H1 (cell line): ENCODE data around the gene SCRG1. TPM values are rescaled to one million over a fixed set of nuclear protein-coding genes. Genes with fewer than 3 reads are reported as not detected.

ENCODE experiments used
- CTCF ChIA-PET: fragments of 300-600 bp; sonication (Branson Sonifier 250); formaldehyde crosslinking; loops from one replicate; lab custom pipeline; 2021; ENCODE audit not compliant: partially characterized antibody; lab: Charles Lee
- POLR2A ChIA-PET: fragments of 300-600 bp; sonication (Branson Sonifier 250); formaldehyde crosslinking; loops from one replicate; lab custom pipeline; 2021; ENCODE audit warnings: inconsistent platforms; ENCODE audit not compliant: partially characterized antibody; lab: Charles Lee
- DNase-seq, 2 experiments: peaks; one replicate each; pipeline versions ENCODE4 v3.0.0 to v3.0.0-alpha.2; 2010 to 2022; ENCODE audit warnings: low spot score in 2 of 2, low read depth in 1 of 2, mixed read lengths in 1 of 2
- FAIRE-seq: peaks from 2 replicates; lab custom pipeline; 2011; peaks lifted over from hg19 to GRCh38; lab: Jason Lieb, UNC
- H2AFZ ChIP-seq: 2 replicates; pipeline ENCODE4 v1.8.1; 2012; ENCODE audit warnings: low read length, inconsistent platforms
- H2AK5ac ChIP-seq: 2 replicates; pipeline ENCODE4 v1.6.1; 2013; ENCODE audit warnings: low read depth, low read length
- H2BK120ac ChIP-seq: replicated peaks from 2 replicates; pipeline ENCODE3; 2013; ENCODE audit warnings: low read depth, low read length, inconsistent platforms
- H2BK12ac ChIP-seq: 2 replicates; pipeline ENCODE4 v1.6.1; 2013; ENCODE audit warnings: low read depth, low read length
- H2BK15ac ChIP-seq: 2 replicates; pipeline ENCODE4 v1.6.1; 2013; ENCODE audit warnings: low read length
- H2BK20ac ChIP-seq: 2 replicates; pipeline ENCODE4 v1.6.1; 2013; ENCODE audit warnings: low read length
- H2BK5ac ChIP-seq: 2 replicates; pipeline ENCODE4 v1.6.1; 2013; ENCODE audit warnings: low read depth, low read length
- H3K14ac ChIP-seq: 2 replicates; pipeline ENCODE4 v1.6.1; 2013; ENCODE audit warnings: inconsistent platforms; ENCODE audit not compliant: insufficient read length
- H3K18ac ChIP-seq: 2 replicates; pipeline ENCODE4 v1.6.1; 2013; ENCODE audit warnings: low read length; ENCODE audit errors: extremely low read depth
- H3K23ac ChIP-seq: 2 replicates; pipeline ENCODE4 v1.6.1; 2013; ENCODE audit warnings: inconsistent platforms; ENCODE audit not compliant: insufficient read length
- H3K23me2 ChIP-seq: 2 replicates; pipeline ENCODE4 v1.6.1; 2013; ENCODE audit warnings: low read depth, low read length
- H3K27ac ChIP-seq: 2 replicates; pipeline ENCODE4 v1.6.1; 2011; ENCODE audit warnings: low read depth, low read length, inconsistent platforms
- H3K27me3 ChIP-seq, 4 experiments: replicated peaks in 1 of 4; 1 replicate in 1 of 4; 2 replicates in 3 of 4; pipeline versions ENCODE4 v1.6.1 to v1.8.1; 2011 to 2013; ENCODE audit warnings: low read length in 3 of 4, mild to moderate bottlenecking in 3 of 4, inconsistent platforms in 2 of 4, mixed read lengths in 2 of 4, moderate library complexity in 1 of 4; ENCODE audit not compliant: control insufficient read depth in 3 of 4, insufficient read depth in 3 of 4; ENCODE audit errors: extremely low read depth in 1 of 4
- H3K36me3 ChIP-seq, 4 experiments: 2 replicates each; pipeline versions ENCODE4 v1.6.1 to v1.8.1; 2011 to 2013; ENCODE audit warnings: mild to moderate bottlenecking in 4 of 4, low read length in 3 of 4, moderate library complexity in 2 of 4, control low read depth in 1 of 4, inconsistent platforms in 1 of 4; ENCODE audit not compliant: insufficient read depth in 4 of 4, control insufficient read depth in 2 of 4
- H3K4ac ChIP-seq: replicated peaks from 2 replicates; pipeline ENCODE3; 2013; ENCODE audit warnings: low read length, low read depth, mixed read lengths, inconsistent platforms; ENCODE audit not compliant: insufficient read length
- H3K4me1 ChIP-seq, 4 experiments: replicated peaks in 1 of 4; 1 replicate in 1 of 4; 2 replicates in 3 of 4; pipeline versions ENCODE4 v1.6.1 to v1.8.1; 2011 to 2013; ENCODE audit warnings: low read length in 3 of 4, inconsistent platforms in 2 of 4, mixed read lengths in 1 of 4; ENCODE audit not compliant: insufficient read depth in 4 of 4, control insufficient read depth in 3 of 4
- H3K4me2 ChIP-seq, 2 experiments: 2 replicates each; pipeline versions ENCODE4 v1.6.1 to v1.8.1; 2011 to 2013; ENCODE audit warnings: low read depth in 2 of 2, low read length in 2 of 2, control low read depth in 1 of 2, inconsistent platforms in 1 of 2, mild to moderate bottlenecking in 1 of 2; ENCODE audit not compliant: insufficient read depth in 1 of 2
- H3K4me3 ChIP-seq, 4 experiments: fragments of 200-600, 300-600 bp in 1 of 4; sonication (generic), shearing (Covaris generic), sonication (Bioruptor Twin) in 1 of 4; 2 replicates each; pipeline versions ENCODE4 v1.5.1 to v1.8.1; 2011 to 2016; ENCODE audit warnings: low read length in 4 of 4, low read depth in 3 of 4, control low read depth in 2 of 4, inconsistent platforms in 2 of 4, mild to moderate bottlenecking in 2 of 4, mixed read lengths in 1 of 4, moderate library complexity in 1 of 4; ENCODE audit not compliant: insufficient read depth in 2 of 4; ENCODE audit errors: extremely low read depth in 1 of 4
- H3K56ac ChIP-seq: replicated peaks from 2 replicates; pipeline ENCODE3; 2013; ENCODE audit warnings: low read depth, mild to moderate bottlenecking, mixed read lengths, low read length, inconsistent platforms; ENCODE audit not compliant: insufficient read length
- H3K79me1 ChIP-seq: 2 replicates; pipeline ENCODE4 v1.6.1; 2013; ENCODE audit warnings: low read depth, low read length, control low read depth
- H3K79me2 ChIP-seq, 2 experiments: 2 replicates each; pipeline versions ENCODE4 v1.6.1 to v1.8.1; 2012 to 2013; ENCODE audit warnings: low read length in 2 of 2, mild to moderate bottlenecking in 2 of 2, inconsistent platforms in 1 of 2; ENCODE audit not compliant: insufficient read depth in 2 of 2, control insufficient read depth in 1 of 2
- H3K9ac ChIP-seq, 4 experiments: replicated peaks in 1 of 4; 1 replicate in 1 of 4; 2 replicates in 3 of 4; pipeline versions ENCODE4 v1.6.1 to v1.8.1; 2011 to 2013; ENCODE audit warnings: low read depth in 3 of 4, low read length in 3 of 4, control low read depth in 2 of 4, mild to moderate bottlenecking in 2 of 4, moderate library complexity in 2 of 4, inconsistent platforms in 1 of 4; ENCODE audit errors: extremely low read depth in 1 of 4
- H3K9me3 ChIP-seq, 2 experiments: 2 replicates each; pipeline versions ENCODE4 v1.6.1 to v1.8.1; 2012 to 2013; ENCODE audit warnings: mild to moderate bottlenecking in 2 of 2, moderate library complexity in 2 of 2, control low read depth in 1 of 2, inconsistent platforms in 1 of 2, low read depth in 1 of 2, low read length in 1 of 2, mixed read lengths in 1 of 2; ENCODE audit not compliant: insufficient read depth in 2 of 2
- H4K20me1 ChIP-seq, 2 experiments: replicated peaks in 1 of 2; 2 replicates each; pipeline versions ENCODE3 to v1.8.1; 2011 to 2013; ENCODE audit warnings: inconsistent platforms in 2 of 2, low read length in 2 of 2, mild to moderate bottlenecking in 1 of 2; ENCODE audit not compliant: insufficient read depth in 2 of 2, control insufficient read depth in 1 of 2
- H4K5ac ChIP-seq: 2 replicates; pipeline ENCODE4 v1.6.1; 2013; ENCODE audit warnings: low read length, low read depth, mixed read lengths, inconsistent platforms; ENCODE audit not compliant: insufficient read length
- H4K8ac ChIP-seq: 2 replicates; pipeline ENCODE4 v1.8.0; 2013; ENCODE audit warnings: mild to moderate bottlenecking, moderate library complexity, low read length, inconsistent platforms; ENCODE audit not compliant: insufficient read depth; ENCODE audit errors: extremely low read depth
- H4K91ac ChIP-seq: replicated peaks from 2 replicates; pipeline ENCODE3; 2013; ENCODE audit warnings: low read length, mixed read lengths, inconsistent platforms; ENCODE audit not compliant: insufficient read length
- BACH1 ChIP-seq: IDR thresholded peaks from 2 replicates; pipeline ENCODE4 v1.6.1; 2012; ENCODE audit warnings: low read length, improper control_type of control experiment
- CREB1 ChIP-seq: IDR thresholded peaks from 2 replicates; pipeline ENCODE4 v1.6.1; 2012; ENCODE audit warnings: inconsistent platforms
- CTBP2 ChIP-seq: IDR thresholded peaks from 2 replicates; pipeline ENCODE4 v1.7.0; 2011; ENCODE audit warnings: borderline replicate concordance, mild to moderate bottlenecking, moderate library complexity, mixed read lengths, low read length; ENCODE audit not compliant: insufficient read depth, insufficient read length
- EGR1 ChIP-seq: IDR thresholded peaks from 2 replicates; pipeline ENCODE4 v1.6.1; 2011; ENCODE audit warnings: low read depth, low read length, borderline replicate concordance
- KDM1A ChIP-seq: fragments of 200-600, 300-600 bp; sonication (generic); IDR thresholded peaks from 2 replicates; pipeline ENCODE4 v1.7.1; 2016; ENCODE audit warnings: mild to moderate bottlenecking, low read length, borderline replicate concordance
- POU5F1 ChIP-seq: IDR thresholded peaks from 2 replicates; pipeline ENCODE4 v1.6.1; 2011; ENCODE audit warnings: low read depth, mild to moderate bottlenecking, low read length, moderate library complexity
- RNF2 ChIP-seq: fragments of 200-900, 300-1000 bp; sonication (generic); IDR thresholded peaks from 2 replicates; pipeline ENCODE4 v1.7.1; 2016; ENCODE audit warnings: borderline replicate concordance, low read depth, mild to moderate bottlenecking, antibody characterized with exemption, low read length; ENCODE audit not compliant: poor library complexity, severe bottlenecking; ENCODE audit errors: missing control alignments
- SIRT6 ChIP-seq: IDR thresholded peaks from one replicate; pipeline ENCODE4 v1.7.1; 2012; ENCODE audit warnings: low read length, inconsistent platforms
- SP4 ChIP-seq: IDR thresholded peaks from 2 replicates; pipeline ENCODE4 v1.6.1; 2012; ENCODE audit warnings: low read length, inconsistent platforms
- SRF ChIP-seq: IDR thresholded peaks from 2 replicates; pipeline ENCODE4 v1.6.1; 2011; ENCODE audit warnings: mild to moderate bottlenecking, low read depth, low read length, moderate library complexity
- SUZ12 ChIP-seq: fragments of 200-600 bp; sonication (generic); IDR thresholded peaks from 2 replicates; pipeline ENCODE4 v1.6.1; 2012; ENCODE audit warnings: mild to moderate bottlenecking, inconsistent platforms, low read length, moderate library complexity, mixed read lengths
- TBP ChIP-seq: IDR thresholded peaks from 2 replicates; pipeline ENCODE4 v1.6.1; 2011; ENCODE audit warnings: low read depth, low read length, improper control_type of control experiment
- WGBS, 2 experiments: shearing (Covaris generic) in 1 of 2; methylation state at CpG; one replicate each; pipeline versions ENCODE4 v1.1.6 to v1.1.7; 2013 to 2015; ENCODE audit warnings: low lambda C conversion rate in 2 of 2, mixed read lengths in 2 of 2, inconsistent platforms in 1 of 2, low coverage in 1 of 2, missing lambda C conversion rate in 1 of 2; ENCODE audit not compliant: insufficient replicate concordance in 2 of 2, insufficient coverage in 1 of 2, insufficient read length in 1 of 2; ENCODE audit errors: extremely low coverage in 1 of 2, missing lambda C conversion rate in 1 of 2; 5-methylcytosine and 5-hydroxymethylcytosine counted together
- polyA plus RNA-seq, 7 experiments: library from polyadenylated mRNA; depleted of rRNA in 3 of 7; stranded (reverse) in 5 of 7; unstranded in 2 of 7; fragments of >200 nt in 5 of 7; fragments of 200-250 nt in 2 of 7; gene quantifications; 1 replicate in 5 of 7; 2 replicates in 1 of 7; 4 replicates in 1 of 7; pipeline versions ENCODE4 v1.2.1 to v1.2.3, GENCODE V29; 2011 to 2013; ENCODE audit warnings: missing spikeins in 2 of 7, mixed read lengths in 2 of 7
- total RNA-seq: library from RNA; stranded (reverse); fragmentation: NEBNext Ultra II Directional; extraction: Animal tissue kit (Norgen Biotek cat#: 25700); gene quantifications from 2 replicates; pipeline ENCODE4 v1.2.1, GENCODE V29; 2021

SCRG1 gene
- total and polyA plus RNA-seq, 2 of the 8 experiments (the other 6 are each of a cell fraction or from before 2014, with no cell fraction given) = not detected

GRCh38 chr4:173413036-173413435 is 14.1 kb upstream of the SCRG1 start:
- Histone ChIP-seq H2BK20ac (no peak overlapping the region), H3K14ac (no peak overlapping the region), H4K8ac (no peak overlapping the region), H2AFZ (no peak overlapping the region), H2AK5ac (no peak overlapping the region), H3K56ac (no peak overlapping the region), H2BK15ac (no peak overlapping the region), H4K20me1 (peaks cover 0 to 3% of the 10 kb centered on the region in 2 experiments), H3K9ac (no peak overlapping the region), H3K4me3 (no peak overlapping the region), H3K36me3 (no peaks in the 10 kb centered on the region), H2BK5ac (no peak overlapping the region), H4K5ac (no peak overlapping the region), H2BK12ac (no peak overlapping the region), H3K4me2 (no peak overlapping the region), H3K27me3 (no peaks in the 10 kb centered on the region; a peak in 1 of 7 replicates), H3K79me1 (no peaks in the 10 kb centered on the region), H3K27ac (no peak overlapping the region), H3K23me2 (peaks cover 3% of the 10 kb centered on the region; the same call in 1 of the 2 replicates), H3K4me1 (no peaks in the 10 kb centered on the region), H2BK120ac (no peak overlapping the region), H3K79me2 (no peaks in the 10 kb centered on the region), H4K91ac (no peak overlapping the region), H3K9me3 (no peaks in the 10 kb centered on the region), H3K18ac (no peak overlapping the region), H3K4ac (no peak overlapping the region), H3K23ac (no peak overlapping the region)
- 88% methylated on average over 1 of the region's 1 CpG; no CpG with 5 or more reads in 1 of the 2 experiments for WGBS, 2 experiments
- ChIA-PET CTCF (interaction anchor here (0.6 to 6.2 kb wide), 16 partner anchors 8 to 521 kb away, joined by 3 to 55 read pairs (median 4); no protein-coding TSS in a partner anchor), POLR2A (interaction anchor here (0.8 to 4.0 kb wide), 2 partner anchors 79 to 80 kb away, joined by 3 to 13 read pairs; partner anchors contain the start of gene HMGB2)
- TF ChIP-seq CREB1 (no peak), KDM1A (no peak), RNF2 (no peak), POU5F1 (no peak), SUZ12 (no peak), SP4 (no peak), CTBP2 (no peak), SIRT6 (no peak), TBP (no peak), EGR1 (no peak), SRF (no peak), BACH1 (no peak)
- DNase-seq (no peak), FAIRE-seq (no peak)
